Right forelimb (tissue), 1 donor: ENCODE measurements around the gene HMCN2.
A peak's percentile ranks its signal among the peaks of the same experiment; 100 is the strongest.
"Not testable (repeated sequence)": the region's sequence is repeated elsewhere in the genome, so short reads cannot be mapped to it uniquely, and the experiment has no call there.

Source experiments
- DNase-seq: peaks from one replicate; pipeline ENCODE4 v3.0.0-alpha.2; 2018

HMCN2 gene

GRCh38 chr9:130331573-130331972 lies 66.0 kb downstream of the HMCN2 start:
- peak; percentile 90 for DNase-seq

GRCh38 chr9:130332384-130332926 lies 66.9 kb downstream of the HMCN2 start:
- DNase-seq, result no peak

- no peak for DNase-seq
These were observed 67.6 kb downstream of the HMCN2 start for GRCh38 chr9:130333041-130333711.

- DNase-seq, result no peak
These were observed 68.1 kb downstream of the HMCN2 start for GRCh38 chr9:130333712-130334062.

GRCh38 chr9:130334915-130335314 lies 69.4 kb downstream of the HMCN2 start:
- DNase-seq, result no peak

GRCh38 chr9:130336027-130336610 lies 70.6 kb downstream of the HMCN2 start:
- no peak for DNase-seq

GRCh38 chr9:130336885-130337284 lies 71.3 kb downstream of the HMCN2 start:
- no peak for DNase-seq

- DNase-seq, result no peak
These were observed 71.8 kb downstream of the HMCN2 start for GRCh38 chr9:130337318-130337717.

GRCh38 chr9:130337784-130338380 lies 72.3 kb downstream of the HMCN2 start:
- no peak for DNase-seq

- DNase-seq, result not testable (repeated sequence)
These were observed 73.3 kb downstream of the HMCN2 start for GRCh38 chr9:130338891-130339290.

- DNase-seq, result no peak
These were observed 73.7 kb downstream of the HMCN2 start for GRCh38 chr9:130339306-130339705.

GRCh38 chr9:130340011-130340410 lies 74.5 kb downstream of the HMCN2 start:
- DNase-seq, result no peak

GRCh38 chr9:130340557-130340956 lies 75.0 kb downstream of the HMCN2 start:
- DNase-seq, result not testable (repeated sequence)

GRCh38 chr9:130341128-130341527 lies 75.6 kb downstream of the HMCN2 start:
- no peak for DNase-seq

- no peak for DNase-seq
These were observed 76.5 kb downstream of the HMCN2 start for GRCh38 chr9:130341839-130342713.

- no peak for DNase-seq
These were observed 77.1 kb downstream of the HMCN2 start for GRCh38 chr9:130342714-130343085.

- DNase-seq, result no peak
These were observed 77.9 kb downstream of the HMCN2 start for GRCh38 chr9:130343445-130343918.

- DNase-seq, result no peak
These were observed 78.8 kb downstream of the HMCN2 start for GRCh38 chr9:130344366-130344765.

- DNase-seq, result no peak
These were observed 79.7 kb downstream of the HMCN2 start for GRCh38 chr9:130345009-130345896.

GRCh38 chr9:130345897-130346385 lies 80.4 kb downstream of the HMCN2 start:
- no peak for DNase-seq

GRCh38 chr9:130346431-130346830 lies 80.9 kb downstream of the HMCN2 start:
- DNase-seq, result no peak

- DNase-seq, result no peak
These were observed 81.5 kb downstream of the HMCN2 start for GRCh38 chr9:130347036-130347435.
